Left ventricle myocardium inferior (tissue), 1 donor: ENCODE measurements around the gene ATXN1. TPM values are rescaled to one million over a fixed set of nuclear protein-coding genes. Genes with fewer than 3 reads are reported as not detected.

Experiments
- DNase-seq: peaks from one replicate; pipeline ENCODE4 v3.0.0-alpha.2; 2020
- H3K27ac ChIP-seq: fragments of 200-600 bp; replicated peaks from 2 replicates; pipeline ENCODE4 v1.8.0; 2021
- H3K27me3 ChIP-seq: fragments of 200-600 bp; 2 replicates; pipeline ENCODE4 v1.8.0; 2021; ENCODE audit warnings: low read depth
- H3K36me3 ChIP-seq: fragments of 200-600 bp; 2 replicates; pipeline ENCODE4 v1.8.0; 2021
- H3K4me1 ChIP-seq: fragments of 200-600 bp; 2 replicates; pipeline ENCODE4 v1.8.0; 2021
- H3K4me3 ChIP-seq: fragments of 200-600 bp; 2 replicates; pipeline ENCODE4 v1.8.0; 2021; ENCODE audit warnings: mild to moderate bottlenecking, moderate library complexity
- H3K9me3 ChIP-seq: fragments of 200-600 bp; replicated peaks from 2 replicates; pipeline ENCODE4 v1.8.0; 2021
- intact Hi-C: fragments of 100-400 bp; cut with micrococcal nuclease; formaldehyde crosslinking; loops from one replicate; pipeline ENCODE4 v1.11.0; 2022
- total RNA-seq: library from RNA; stranded (reverse); fragmentation: NEBNext Ultra II Directional; extraction: Animal tissue kit (Norgen Biotek cat#: 25700); gene quantifications from one replicate; pipeline ENCODE4 v1.2.1, GENCODE V29; 2021
- TF ChIP-seq, protein P1 (sequence below): fragments of 200-600 bp; IDR thresholded peaks from 2 replicates; pipeline ENCODE4 v1.8.0; 2021; ENCODE audit warnings: antibody characterized with exemption, mild to moderate bottlenecking, borderline replicate concordance
- donor health status: DM: no; HTN: yes; CAD: no; lungs with severe emphysema.

Gene ATXN1
- total RNA-seq, 1 donor from 2014 or later = 41.5 TPM

- Histone ChIP-seq H3K27ac (peak overlapping the region; percentile 44), H3K9me3 (no peaks in the 10 kb centered on the region), H3K36me3 (no peaks in the 10 kb centered on the region), H3K4me3 (peak overlapping the region; percentile 14), H3K27me3 (no peaks in the 10 kb centered on the region), H3K4me1 (peaks cover 24% of the 10 kb centered on the region)
- DNase-seq = no peak
- intact Hi-C loops = no loop called here
- TF ChIP-seq, protein P1, sequence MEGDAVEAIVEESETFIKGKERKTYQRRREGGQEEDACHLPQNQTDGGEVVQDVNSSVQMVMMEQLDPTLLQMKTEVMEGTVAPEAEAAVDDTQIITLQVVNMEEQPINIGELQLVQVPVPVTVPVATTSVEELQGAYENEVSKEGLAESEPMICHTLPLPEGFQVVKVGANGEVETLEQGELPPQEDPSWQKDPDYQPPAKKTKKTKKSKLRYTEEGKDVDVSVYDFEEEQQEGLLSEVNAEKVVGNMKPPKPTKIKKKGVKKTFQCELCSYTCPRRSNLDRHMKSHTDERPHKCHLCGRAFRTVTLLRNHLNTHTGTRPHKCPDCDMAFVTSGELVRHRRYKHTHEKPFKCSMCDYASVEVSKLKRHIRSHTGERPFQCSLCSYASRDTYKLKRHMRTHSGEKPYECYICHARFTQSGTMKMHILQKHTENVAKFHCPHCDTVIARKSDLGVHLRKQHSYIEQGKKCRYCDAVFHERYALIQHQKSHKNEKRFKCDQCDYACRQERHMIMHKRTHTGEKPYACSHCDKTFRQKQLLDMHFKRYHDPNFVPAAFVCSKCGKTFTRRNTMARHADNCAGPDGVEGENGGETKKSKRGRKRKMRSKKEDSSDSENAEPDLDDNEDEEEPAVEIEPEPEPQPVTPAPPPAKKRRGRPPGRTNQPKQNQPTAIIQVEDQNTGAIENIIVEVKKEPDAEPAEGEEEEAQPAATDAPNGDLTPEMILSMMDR = no peak
These were observed 202.2 kb downstream of the ATXN1 start for GRCh38 chr6:16559071-16559470.

DNA sequence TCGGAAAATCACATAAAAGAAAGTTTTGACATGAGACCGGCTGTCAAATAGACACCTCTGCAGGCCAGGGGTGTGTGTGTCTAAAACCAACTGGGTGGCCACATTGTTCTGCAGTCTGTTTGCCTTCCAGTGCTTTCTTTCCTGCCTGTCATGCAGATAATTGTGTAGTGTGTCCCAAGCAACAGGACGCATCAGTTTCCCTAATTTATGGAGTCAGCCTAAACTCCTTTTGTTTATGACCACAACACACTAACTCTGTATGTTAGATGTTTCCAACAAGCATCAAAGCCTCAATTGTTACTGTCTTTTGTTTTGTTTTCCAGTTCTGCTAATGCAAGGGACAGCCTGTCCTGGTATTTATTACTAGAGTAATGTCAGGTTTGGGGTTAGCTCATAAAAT lies 205.7 kb downstream of the ATXN1 start:
- TF ChIP-seq, protein P1 = no peak
- intact Hi-C loops = no loop called here

DNA sequence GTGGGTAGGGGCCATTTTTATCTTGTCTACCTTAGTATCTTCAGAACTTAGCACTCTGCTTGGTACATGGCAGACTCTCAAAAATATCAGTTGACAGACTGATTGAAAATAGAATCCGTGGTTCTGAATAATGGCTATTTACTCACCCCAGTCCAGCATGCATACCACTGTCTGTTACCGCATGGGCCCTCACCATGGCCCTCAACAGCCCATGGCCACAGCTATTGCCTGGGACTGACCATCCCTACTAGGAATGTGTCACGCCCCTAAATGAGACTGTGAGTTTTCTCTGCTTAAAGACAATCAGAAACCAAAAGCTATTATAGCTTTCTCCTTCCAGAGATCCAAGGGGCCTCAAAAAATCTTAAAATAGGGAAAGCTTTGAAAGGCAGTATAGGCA lies 207.7 kb downstream of the ATXN1 start:
- Histone ChIP-seq H3K4me3 (no peak overlapping the region), H3K4me1 (peaks cover 6% of the 10 kb centered on the region)
- TF ChIP-seq, protein P1 = no peak

More for the DNA sequence above, 205.7 kb downstream of the ATXN1 start:
- no peak for DNase-seq
- H3K27me3 ChIP-seq = no peaks in the 10 kb centered on the region
- no peak overlapping the region for H3K27ac ChIP-seq
- H3K36me3 ChIP-seq = no peaks in the 10 kb centered on the region
- H3K9me3 ChIP-seq = no peaks in the 10 kb centered on the region
- peaks cover 20% of the 10 kb centered on the region for H3K4me1 ChIP-seq
- no peak overlapping the region for H3K4me3 ChIP-seq

DNA sequence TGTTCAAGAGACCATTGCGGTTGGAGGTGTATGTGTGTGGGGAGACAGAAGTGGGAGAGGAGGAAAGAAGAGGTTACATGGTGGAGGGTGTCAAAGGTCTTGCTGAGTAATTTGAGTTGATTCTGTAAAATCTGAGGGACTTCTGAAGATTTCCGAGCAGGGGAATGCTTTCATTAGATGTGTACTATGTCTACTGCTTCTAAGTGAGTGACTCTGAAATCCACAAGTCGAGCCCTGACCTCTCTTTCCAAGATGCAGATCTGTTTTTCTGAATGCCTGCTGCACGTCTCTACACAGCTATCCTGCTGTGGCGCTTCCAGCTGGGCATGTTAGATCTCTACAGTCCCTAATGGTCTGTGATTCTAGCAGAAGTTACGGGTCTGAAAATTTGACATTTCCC lies 209.8 kb downstream of the ATXN1 start:
- Histone ChIP-seq H3K4me1 (no peaks in the 10 kb centered on the region), H3K4me3 (no peak overlapping the region), H3K9me3 (no peaks in the 10 kb centered on the region), H3K27me3 (no peaks in the 10 kb centered on the region), H3K27ac (no peak overlapping the region), H3K36me3 (no peaks in the 10 kb centered on the region)
- intact Hi-C loops = no loop called here
- TF ChIP-seq, protein P1 = no peak
- DNase-seq = no peak

More for the DNA sequence above, 207.7 kb downstream of the ATXN1 start:
- intact Hi-C loops = no loop called here
- Histone ChIP-seq H3K9me3 (no peaks in the 10 kb centered on the region), H3K27ac (no peak overlapping the region), H3K27me3 (no peaks in the 10 kb centered on the region), H3K36me3 (no peaks in the 10 kb centered on the region)
- DNase-seq = no peak

DNA sequence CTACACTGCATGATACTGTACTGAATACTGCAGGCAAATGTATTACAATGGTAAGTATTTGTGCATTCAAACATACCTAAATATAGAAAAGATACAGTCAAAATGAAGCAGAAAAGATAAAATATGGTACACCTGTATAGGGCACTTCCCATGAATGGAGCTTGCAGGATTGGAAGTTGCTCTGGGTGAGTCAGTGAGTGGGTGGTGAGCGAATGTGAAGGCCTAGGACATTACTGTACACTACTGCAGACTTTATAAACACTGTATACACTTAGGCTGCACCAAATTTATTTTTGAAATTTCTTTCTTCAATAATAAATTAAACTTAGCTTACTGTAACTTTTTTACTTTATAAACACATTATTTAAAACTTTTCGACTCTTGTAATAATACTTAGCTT lies 213.1 kb downstream of the ATXN1 start:
- no peak for DNase-seq
- intact Hi-C loops = no loop called here
- no peaks in the 10 kb centered on the region for H3K27me3 ChIP-seq

More for the DNA sequence above, 213.1 kb downstream of the ATXN1 start:
- Histone ChIP-seq H3K4me1 (peaks cover 27% of the 10 kb centered on the region), H3K9me3 (no peaks in the 10 kb centered on the region), H3K36me3 (no peaks in the 10 kb centered on the region), H3K27ac (no peak overlapping the region), H3K4me3 (no peak overlapping the region)
- TF ChIP-seq, protein P1 = no peak
